Osteoblast (primary cell): ENCODE results near the gene ANAPC16. TPM values are rescaled to one million over a fixed set of nuclear protein-coding genes. Genes with fewer than 3 reads are reported as not detected.
"Not testable (repeated sequence)": the region's sequence is repeated elsewhere in the genome, so short reads cannot be mapped to it uniquely, and the experiment has no call there.

Experiments used
- DNase-seq: peaks from one replicate; pipeline ENCODE4 v3.0.0; 2011; ENCODE audit warnings: low spot score, mixed read lengths; ENCODE audit not compliant: insufficient read length; ENCODE audit errors: missing footprints
- H2AFZ ChIP-seq: 2 replicates; pipeline ENCODE4 v1.6.0; 2011; ENCODE audit warnings: mild to moderate bottlenecking, low read length
- H3K27ac ChIP-seq: 2 replicates; pipeline ENCODE4 v1.5.1; 2011; ENCODE audit warnings: mild to moderate bottlenecking, low read depth, low read length, moderate library complexity
- H3K27me3 ChIP-seq: 2 replicates; pipeline ENCODE4 v1.6.0; 2012; ENCODE audit warnings: mild to moderate bottlenecking, control low read depth, inconsistent platforms, low read length, moderate library complexity; ENCODE audit not compliant: insufficient read depth
- H3K36me3 ChIP-seq: 2 replicates; pipeline ENCODE4 v1.5.1; 2011; ENCODE audit warnings: mild to moderate bottlenecking, low read length, control low read depth, moderate library complexity; ENCODE audit not compliant: insufficient read depth
- H3K4me1 ChIP-seq: 2 replicates; pipeline ENCODE4 v1.5.1; 2011; ENCODE audit warnings: mild to moderate bottlenecking, low read length, control low read depth, moderate library complexity; ENCODE audit not compliant: insufficient read depth
- H3K4me2 ChIP-seq: 2 replicates; pipeline ENCODE4 v1.6.0; 2011; ENCODE audit warnings: mild to moderate bottlenecking, low read length; ENCODE audit not compliant: insufficient read depth
- H3K4me3 ChIP-seq: fragments of 200-600 bp; sonication (generic); 3 replicates; pipeline ENCODE4 v1.5.1; 2012; ENCODE audit warnings: mild to moderate bottlenecking, low read length, inconsistent platforms; ENCODE audit not compliant: insufficient read depth
- H3K79me2 ChIP-seq: 2 replicates; pipeline ENCODE4 v1.6.0; 2012; ENCODE audit warnings: mild to moderate bottlenecking, low read length, control low read depth, inconsistent platforms; ENCODE audit not compliant: insufficient read depth
- H3K9me3 ChIP-seq: 2 replicates; pipeline ENCODE4 v1.5.1; 2011; ENCODE audit warnings: low read depth, low read length, control low read depth
- H4K20me1 ChIP-seq: 2 replicates; pipeline ENCODE4 v1.6.0; 2012; ENCODE audit warnings: mild to moderate bottlenecking, low read length, control low read depth; ENCODE audit not compliant: insufficient read depth
- CTCF ChIP-seq: IDR thresholded peaks from 2 replicates; pipeline ENCODE4 v1.5.1; 2011; ENCODE audit warnings: mild to moderate bottlenecking, low read depth, low read length, moderate library complexity; ENCODE audit errors: extremely low read depth
- total RNA-seq: library from RNA; depleted of rRNA; stranded (reverse); fragments of >200 nt; gene quantifications from 2 replicates; pipeline ENCODE4 v1.2.3, GENCODE V29; 2012

Gene ANAPC16
- total RNA-seq, 1 donor = 50.7 TPM

DNA sequence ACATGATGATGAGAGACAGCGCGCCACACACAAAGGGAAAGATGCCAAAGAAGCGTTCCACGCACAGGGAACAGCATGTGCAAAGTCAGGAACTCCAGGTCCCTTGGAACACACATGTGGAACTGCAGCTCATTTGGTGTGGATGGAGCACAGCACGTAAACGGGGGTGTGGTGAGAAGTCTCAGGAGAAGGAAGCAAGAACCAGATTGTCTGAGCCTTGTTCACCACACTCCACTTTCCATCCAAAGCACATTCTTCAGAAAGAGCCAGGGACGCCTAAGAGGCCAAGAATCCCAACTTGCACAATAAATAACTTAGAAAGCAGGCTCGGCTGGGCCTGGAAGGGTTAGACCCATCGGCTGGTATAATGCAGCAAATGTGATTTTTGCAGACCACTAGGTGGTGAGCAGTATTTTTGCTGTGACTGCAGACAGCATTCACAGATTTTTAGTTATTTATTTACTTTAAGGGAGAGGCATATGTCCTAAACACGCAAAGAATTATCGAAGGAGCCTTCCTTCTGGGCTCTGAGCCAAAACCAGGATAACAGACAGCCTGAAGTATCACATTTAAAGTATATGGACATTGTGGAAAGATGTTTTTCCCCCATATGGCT, 28.1 kb downstream of the ANAPC16 start:
- Histone ChIP-seq H3K79me2 (no peaks in the 10 kb centered on the region), H4K20me1 (no peaks in the 10 kb centered on the region), H3K27ac (peak overlapping the region; percentile 38), H3K36me3 (no peaks in the 10 kb centered on the region), H3K27me3 (no peaks in the 10 kb centered on the region), H3K9me3 (no peaks in the 10 kb centered on the region), H3K4me1 (peaks cover 37% of the 10 kb centered on the region), H3K4me2 (peak overlapping the region; percentile 20), H2AFZ (peak overlapping the region; percentile 68), H3K4me3 (no peak overlapping the region)
- peak; percentile 83 for DNase-seq
- TF ChIP-seq CTCF = peak; percentile 50

- TF ChIP-seq CTCF = no peak
- Histone ChIP-seq H3K36me3 (no peaks in the 10 kb centered on the region), H3K27me3 (no peaks in the 10 kb centered on the region), H3K79me2 (no peaks in the 10 kb centered on the region), H3K27ac (peak overlapping the region; percentile 38), H3K9me3 (no peaks in the 10 kb centered on the region), H3K4me1 (peaks cover 37% of the 10 kb centered on the region), H2AFZ (peak overlapping the region; percentile 68), H4K20me1 (no peaks in the 10 kb centered on the region), H3K4me2 (no peak overlapping the region), H3K4me3 (no peak overlapping the region)
- DNase-seq = no peak
Observed at GRCh38 chr10:72244573-72245038, 28.8 kb downstream of the ANAPC16 start.

- H3K27me3 ChIP-seq = no peaks in the 10 kb centered on the region
- no peaks in the 10 kb centered on the region for H3K9me3 ChIP-seq
- H3K4me2 ChIP-seq = no peak overlapping the region
- H3K4me1 ChIP-seq = peaks cover 42% of the 10 kb centered on the region
- no peaks in the 10 kb centered on the region for H4K20me1 ChIP-seq
- H3K27ac ChIP-seq = no peak overlapping the region
- TF ChIP-seq CTCF = no peak
- H2AFZ ChIP-seq = peak overlapping the region; percentile 21
- no peaks in the 10 kb centered on the region for H3K79me2 ChIP-seq
- no peak overlapping the region for H3K4me3 ChIP-seq
- DNase-seq = peak; percentile 77
- H3K36me3 ChIP-seq = no peaks in the 10 kb centered on the region
Observed at GRCh38 chr10:72245949-72246525, 30.2 kb downstream of the ANAPC16 start.

GRCh38 chr10:72248468-72249151, 32.8 kb downstream of the ANAPC16 start:
- Histone ChIP-seq H3K4me1 (peaks cover 31% of the 10 kb centered on the region), H2AFZ (peak overlapping the region; percentile 82), H3K4me2 (peak overlapping the region; percentile 44), H3K79me2 (no peaks in the 10 kb centered on the region), H3K4me3 (no peak overlapping the region), H3K27ac (no peak overlapping the region), H3K27me3 (no peaks in the 10 kb centered on the region), H3K36me3 (no peaks in the 10 kb centered on the region), H3K9me3 (no peaks in the 10 kb centered on the region), H4K20me1 (no peaks in the 10 kb centered on the region)
- peak; percentile 76 for DNase-seq
- TF ChIP-seq CTCF = no peak

- H3K4me1 ChIP-seq = peaks cover 24% of the 10 kb centered on the region
- not testable (repeated sequence) for H3K9me3 ChIP-seq, H3K36me3 ChIP-seq, H4K20me1 ChIP-seq, H3K4me3 ChIP-seq, H3K4me2 ChIP-seq, H3K27me3 ChIP-seq, H3K27ac ChIP-seq, H3K79me2 ChIP-seq, DNase-seq
- H2AFZ ChIP-seq = peak overlapping the region; percentile 82
Observed at GRCh38 chr10:72249176-72249862, 33.5 kb downstream of the ANAPC16 start.
